ENCODE data around the gene TENM3.

Gene TENM3

GRCh38 chr4:182704077-182704476, 460.9 kb downstream of the TENM3 start:
- DNase-seq = no peak

DNA sequence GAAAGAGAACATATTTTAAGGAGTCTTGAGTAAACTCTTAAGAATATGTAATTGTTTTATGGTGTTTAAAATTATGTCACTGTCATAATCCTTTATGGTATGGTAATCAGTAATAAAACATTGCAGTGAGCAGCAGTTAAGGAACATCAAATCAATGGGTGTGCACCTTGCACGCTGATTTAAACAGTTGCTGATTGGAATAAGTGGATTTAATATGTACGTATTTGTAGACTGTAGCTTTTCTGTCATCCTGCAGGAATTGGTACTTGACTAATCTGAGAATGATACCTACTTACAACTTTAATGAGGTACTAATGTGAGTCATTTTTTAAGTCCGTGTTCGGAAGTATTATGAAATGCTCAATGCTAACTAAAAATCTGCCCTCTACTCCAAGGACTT, 461.7 kb downstream of the TENM3 start:
- no peak for DNase-seq

DNA sequence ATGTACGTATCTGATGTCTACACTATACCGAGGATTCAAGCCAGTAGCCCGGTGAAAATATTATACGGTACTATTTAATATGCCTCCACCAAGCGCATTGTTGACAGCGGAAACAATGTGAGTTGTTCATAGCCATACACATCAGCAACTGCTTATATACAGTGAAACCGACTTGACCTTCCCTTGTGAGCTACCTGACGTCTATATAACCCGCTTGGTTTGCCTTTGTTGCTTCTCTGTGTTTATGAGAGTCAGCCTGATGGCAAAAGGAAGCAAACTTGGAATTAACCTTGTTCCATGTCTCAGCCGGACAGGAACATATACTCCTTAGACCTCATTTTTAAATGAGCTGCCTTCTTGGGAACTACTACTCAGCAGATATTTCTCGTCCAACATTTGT, 462.2 kb downstream of the TENM3 start:
- no peak for DNase-seq

GRCh38 chr4:182711211-182711610, 468.0 kb downstream of the TENM3 start:
- DNase-seq = no peak

- no peak for DNase-seq
Measured at GRCh38 chr4:182715548-182715947, 472.3 kb downstream of the TENM3 start.

- DNase-seq = no peak
Measured at GRCh38 chr4:182716192-182716591, 473.0 kb downstream of the TENM3 start.

- DNase-seq = no peak
Measured at GRCh38 chr4:182717788-182718583, 474.8 kb downstream of the TENM3 start.

GRCh38 chr4:182724414-182724813, 481.2 kb downstream of the TENM3 start:
- DNase-seq = no peak

GRCh38 chr4:182729516-182729915, 486.3 kb downstream of the TENM3 start:
- DNase-seq = no peak

GRCh38 chr4:182730791-182731190, 487.6 kb downstream of the TENM3 start:
- DNase-seq = no peak

- DNase-seq = no peak
Measured at GRCh38 chr4:182736207-182736606, 493.0 kb downstream of the TENM3 start.

- DNase-seq = no peak
Measured at GRCh38 chr4:182738283-182739047, 495.3 kb downstream of the TENM3 start.

DNA sequence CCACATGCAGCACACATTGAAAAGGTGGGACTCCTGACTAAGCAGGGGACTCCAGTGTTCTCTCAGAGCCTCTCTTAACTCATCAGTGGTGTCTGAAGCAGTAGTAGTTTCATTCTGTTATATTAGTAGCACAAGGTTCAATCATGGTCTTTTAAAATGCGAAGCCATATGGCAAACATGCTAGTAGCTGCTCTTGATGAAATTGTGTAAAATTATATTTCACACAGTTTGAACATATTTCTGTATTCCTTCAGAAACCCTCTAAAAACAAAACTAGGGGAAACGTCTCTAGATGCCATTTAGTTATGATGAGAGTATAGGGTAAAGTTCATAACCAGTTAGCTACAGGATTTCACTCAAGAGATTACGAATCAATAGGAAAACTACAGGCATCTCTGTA, 497.1 kb downstream of the TENM3 start:
- no peak for DNase-seq

DNA sequence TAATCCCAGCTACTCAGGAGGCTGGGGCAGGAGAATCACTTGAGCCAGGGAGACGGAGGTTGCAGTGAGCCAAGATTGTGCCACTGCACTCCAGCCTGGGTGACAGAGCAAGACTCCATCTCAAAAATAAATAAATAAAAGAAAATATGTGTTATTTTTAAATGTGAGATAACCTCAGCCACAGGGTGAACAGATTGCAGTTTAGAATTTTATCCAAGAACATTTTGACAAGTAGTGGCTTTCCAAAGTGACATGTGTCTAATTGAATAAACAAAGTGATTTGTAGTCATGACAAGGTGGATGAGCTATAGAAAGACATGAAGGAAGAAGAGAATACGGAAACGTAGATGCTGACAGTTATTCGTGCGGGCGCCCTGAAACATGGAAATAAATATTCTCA, 497.9 kb downstream of the TENM3 start:
- no peak for DNase-seq

DNA sequence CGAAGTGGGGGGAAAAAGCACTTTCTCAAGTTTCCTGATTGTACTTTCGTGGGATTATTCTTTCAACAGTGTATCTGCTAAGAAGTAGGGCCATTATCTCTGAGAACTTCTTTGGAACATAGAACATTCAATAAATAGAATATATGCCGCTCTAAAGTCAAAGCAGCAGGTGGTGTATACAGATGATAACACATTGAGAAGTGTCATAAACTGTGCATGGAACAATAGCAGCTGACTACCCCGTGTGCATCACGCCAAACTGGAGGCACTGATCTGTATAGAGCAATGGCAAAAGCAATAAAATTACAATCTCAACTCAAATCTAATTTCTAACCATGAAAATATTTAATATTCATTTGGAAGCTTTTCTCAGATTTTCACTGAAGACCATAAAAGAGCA, 498.7 kb downstream of the TENM3 start:
- DNase-seq = no peak

DNA sequence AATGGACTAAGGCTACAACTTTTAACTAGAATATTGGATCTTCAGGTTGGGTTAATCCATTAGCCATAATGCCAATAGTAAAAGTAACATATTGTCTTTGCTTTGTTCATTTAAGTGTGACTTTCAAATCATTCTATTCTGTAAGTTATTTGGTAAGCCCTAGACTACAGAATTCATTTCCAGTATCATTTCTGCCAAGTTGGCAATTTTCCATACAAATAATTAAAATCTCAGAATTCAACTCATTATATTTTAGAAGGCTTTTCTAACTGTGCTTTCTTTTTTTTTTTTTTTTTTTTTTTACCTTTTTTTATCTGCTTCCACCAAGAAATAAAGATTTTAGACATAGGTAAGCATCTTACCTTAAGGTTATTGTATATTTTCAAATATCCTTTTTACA, 500.6 kb downstream of the TENM3 start:
- no peak for DNase-seq

DNA sequence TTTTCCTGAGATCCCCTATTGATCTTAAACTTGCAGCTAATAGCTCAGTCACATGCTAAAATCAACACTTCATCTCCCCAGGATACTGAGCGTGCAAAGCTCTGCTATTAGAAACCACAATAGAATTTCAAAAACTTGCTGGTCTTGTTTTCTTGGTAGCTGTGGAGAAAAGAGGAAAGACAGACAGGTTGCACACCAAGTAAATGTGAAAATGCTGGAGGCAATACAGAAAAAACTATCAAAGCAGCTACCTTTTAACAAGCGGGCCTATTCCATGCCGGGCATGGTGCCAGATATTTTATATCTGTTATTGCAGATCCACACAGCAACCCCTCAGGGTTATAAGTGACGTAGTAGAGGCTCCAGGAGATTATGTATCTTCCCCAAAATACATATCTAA, 502.0 kb downstream of the TENM3 start:
- DNase-seq = no peak

DNA sequence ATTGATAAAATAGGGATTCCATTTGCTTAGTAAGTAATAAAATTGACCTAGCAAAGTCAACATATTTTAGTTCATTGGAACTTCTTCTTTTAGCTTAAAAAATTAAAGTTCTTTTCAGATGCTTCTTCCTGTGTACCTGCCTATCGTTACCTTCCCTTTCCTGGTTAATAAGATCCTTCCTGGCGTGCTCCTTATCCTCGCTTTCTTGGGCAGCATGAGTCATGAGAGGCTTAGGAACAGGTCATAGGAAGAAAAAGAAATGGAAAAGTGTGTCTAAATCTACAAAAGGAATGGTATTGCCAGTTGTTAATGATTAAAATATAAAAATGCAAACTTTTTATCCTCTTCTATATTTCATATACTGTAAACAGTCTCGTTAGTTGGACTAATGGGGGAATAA, 503.7 kb downstream of the TENM3 start:
- no peak for DNase-seq

DNA sequence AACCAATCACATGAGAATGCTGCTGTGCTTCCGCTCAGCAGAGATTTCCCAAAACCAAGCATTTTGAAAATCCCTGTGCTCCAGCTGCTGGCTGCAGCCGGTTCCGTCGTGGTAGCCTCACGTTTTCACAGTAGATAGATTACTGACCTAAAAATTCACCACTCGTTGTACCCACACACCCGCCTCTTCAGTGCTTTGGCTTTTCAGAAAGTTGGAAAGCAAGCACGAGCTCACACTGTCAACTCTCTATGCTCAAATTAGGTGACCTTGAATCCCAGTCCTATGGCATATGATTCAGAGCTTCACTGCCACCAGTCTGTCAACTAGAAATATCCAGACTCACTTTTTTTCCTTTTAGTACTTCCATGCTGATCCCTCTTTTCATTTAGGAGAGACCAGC, 505.1 kb downstream of the TENM3 start:
- DNase-seq = no peak

GRCh38 chr4:182748949-182749348, 505.7 kb downstream of the TENM3 start:
- DNase-seq = no peak

- DNase-seq = no peak
Measured at GRCh38 chr4:182749667-182750167, 506.5 kb downstream of the TENM3 start.

DNA sequence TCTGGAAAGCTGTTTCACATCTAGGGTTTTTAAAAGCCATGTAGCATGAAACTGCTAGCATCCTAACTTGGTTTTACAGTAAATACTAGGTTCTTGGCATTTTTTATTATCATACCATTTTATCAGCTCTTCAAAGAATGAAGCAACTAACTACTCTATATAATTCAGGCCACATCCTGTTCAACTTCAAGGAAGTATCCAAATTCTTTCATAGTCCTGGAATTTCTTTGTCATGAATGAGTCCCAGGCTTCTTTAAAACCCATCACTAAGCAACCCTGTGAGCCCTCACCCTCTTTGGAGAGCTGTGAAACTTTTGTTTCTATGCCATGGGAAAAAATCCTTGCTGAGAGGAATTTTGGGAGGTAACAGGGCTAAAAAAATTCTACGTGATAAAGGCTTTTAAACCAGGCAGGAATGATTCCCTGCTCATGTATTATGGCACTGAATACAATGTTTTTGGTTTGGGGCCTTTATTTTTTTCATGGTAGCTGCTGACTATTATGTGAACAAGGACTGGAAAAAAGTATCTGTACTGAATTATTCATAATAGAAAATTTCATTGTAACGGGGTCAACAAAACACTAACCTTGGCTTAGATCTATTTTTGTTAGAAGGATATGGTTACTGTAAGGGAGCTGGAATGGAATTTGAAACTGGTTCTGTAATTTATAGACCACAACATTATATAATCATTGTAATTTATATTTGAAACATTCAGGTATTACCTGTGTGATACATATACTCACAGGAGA, 509.1 kb downstream of the TENM3 start:
- DNase-seq = no peak

DNA sequence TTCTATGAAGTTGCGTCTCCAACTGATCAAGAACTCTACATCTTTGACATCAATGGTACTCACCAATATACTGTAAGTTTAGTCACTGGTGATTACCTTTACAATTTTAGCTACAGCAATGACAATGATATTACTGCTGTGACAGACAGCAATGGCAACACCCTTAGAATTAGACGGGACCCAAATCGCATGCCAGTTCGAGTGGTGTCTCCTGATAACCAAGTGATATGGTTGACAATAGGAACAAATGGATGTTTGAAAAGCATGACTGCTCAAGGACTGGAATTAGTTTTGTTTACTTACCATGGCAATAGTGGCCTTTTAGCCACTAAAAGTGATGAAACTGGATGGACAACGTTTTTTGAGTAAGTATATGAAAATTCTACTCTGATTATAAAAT, 511.7 kb downstream of the TENM3 start:
- DNase-seq = no peak
